ENCODE measurements around the gene LANCL2. TPM values are rescaled to one million over a fixed set of nuclear protein-coding genes. Genes with fewer than 3 reads are reported as not detected.

The LANCL2 gene
- total and polyA plus RNA-seq, 9 of the 15 experiments (the other 6 are each of a cell fraction or from before 2014, with no cell fraction given): 5.3 to 18.5 (median 13.5) TPM

- TF ChIP-seq CHCHD3 (CRISPR knock-in tag; IDR thresholded peaks at IDR 0.05) (no peak), IRF9 (tag; IDR thresholded peaks at IDR 0.05) (no peak), TGIF2 (CRISPR knock-in tag; IDR thresholded peaks at IDR 0.05) (no peak), MTA2 (IDR thresholded peaks at IDR 0.05; ENCODE audit: low read depth) (no peak), MXI1 (IDR thresholded peaks at IDR 0.05; ENCODE audit: low read depth, low read length) (no peak)
Measured at GRCh38 chr7:55432506-55432905, 67.4 kb downstream of the LANCL2 start (continued).

GRCh38 chr7:55432939-55433784 is 68.0 kb downstream of the LANCL2 start:
- Histone ChIP-seq H3K36me3 (ENCODE audit: control insufficient read depth, insufficient read depth, low read length) (no peaks in the 10 kb centered on the region), H3K79me2 (ENCODE audit: control insufficient read depth, insufficient read depth, low read length) (no peaks in the 10 kb centered on the region), H3K27me3 (ENCODE audit: control insufficient read depth in 2 of 2, insufficient read depth in 2 of 2, low read length in 2 of 2) (no peaks in the 10 kb centered on the region; a peak in 3 of 5 replicates), H3K4me3 (no peak overlapping the region), H3K4me2 (ENCODE audit: insufficient read depth, low read length) (no peak overlapping the region), H3K9me3 (replicated peaks; ENCODE audit: control insufficient read depth, insufficient read depth, low read depth, low read length) (no peaks in the 10 kb centered on the region), H2AFZ (ENCODE audit: low read depth, low read length) (no peak overlapping the region), H3K4me1 (replicated peaks in 1 of 2; ENCODE audit: control insufficient read depth in 2 of 2, insufficient read depth in 2 of 2, low read length in 2 of 2) (no peaks in the 10 kb centered on the region), H3K9me1 (ENCODE audit: control insufficient read depth, insufficient read depth, low read length) (no peaks in the 10 kb centered on the region), H3K9ac (ENCODE audit: insufficient read depth in 1 of 2, low read depth in 2 of 2, low read length in 2 of 2) (no peak overlapping the region), H3K27ac (ENCODE audit: extremely low read depth, low read depth, low read length) (no peak overlapping the region), H4K20me1 (replicated peaks; ENCODE audit: control insufficient read depth, insufficient read depth, low read length) (no peaks in the 10 kb centered on the region)
- POLR2A ChIA-PET: interaction anchor here (0.7 kb wide), 1 partner anchor 527 kb away, joined by 3 read pairs; no protein-coding TSS in a partner anchor
- in situ Hi-C loops (cut with MboI) (no loop called here), intact Hi-C loops (cut with micrococcal nuclease) (loop anchor here (5.0 kb wide), 1 partner anchor 164 kb away; no protein-coding TSS in a partner anchor)
- DNase-seq (ENCODE audit: extremely low read depth in 1 of 4, low spot score in 3 of 4) (peak in 2 of 4 experiments; percentile 32 to 37), ATAC-seq (peak; percentile 84), FAIRE-seq (no peak)
- CTCF ChIA-PET (ENCODE audit: low intra/inter-chr PET ratio): no interaction called here
- whole genome bisulfite sequencing (ENCODE audit: insufficient coverage, low coverage, missing lambda C conversion rate): 52% methylated on average over 13 of the region's 13 CpGs
- BruUV-seq (replicated peaks): no TSS peak
- TF ChIP-seq ZNF384 (IDR thresholded peaks at IDR 0.05; ENCODE audit: low read depth, low read length): 0 out of 2 replicates have a peak, but pooled peaks have one; percentile 21
- TF ChIP-seq MYC (IDR thresholded peaks at IDR 0.05; ENCODE audit: low read depth, low read length): peak; percentile 40; the same call in 1 of the 2 replicates
- TF ChIP-seq MYC (CRISPR knock-in tag; IDR thresholded peaks at IDR 0.05; ENCODE audit: borderline replicate concordance, low read depth): no peak
- peak; percentile 26; the same call in 1 of the 2 replicates for TF ChIP-seq REST (IDR thresholded peaks at IDR 0.05; ENCODE audit: borderline replicate concordance)
- TF ChIP-seq REST (CRISPR knock-in tag; IDR thresholded peaks at IDR 0.05; ENCODE audit: low read depth): no peak
